WTC11 (cell line): ENCODE data around the gene OGDH. TPM values are rescaled to one million over a fixed set of nuclear protein-coding genes. Genes with fewer than 3 reads are reported as not detected.

Source experiments
- ATAC-seq: fragments of 200-7000 bp; cut with Tn5 transposase; 2 replicates; pipeline ENCODE4 v1.10.0; 2021; ENCODE audit warnings: mild to moderate bottlenecking, moderate library complexity
- CTCF ChIA-PET: fragments of 300-600 bp; sonication (Branson Sonifier 250); formaldehyde crosslinking; loops from one replicate; lab custom pipeline; 2021; ENCODE audit warnings: antibody characterized with exemption; lab: Charles Lee
- POLR2A ChIA-PET: fragments of 350-600 bp; sonication (Branson Sonifier 250); formaldehyde crosslinking; loops from one replicate; lab custom pipeline; 2021; ENCODE audit warnings: antibody characterized with exemption; lab: Charles Lee
- DNase-seq: peaks from one replicate; pipeline ENCODE4 v3.0.0; 2021; ENCODE audit warnings: low spot score
- H3K27ac Mint-ChIP-seq: 2 replicates; pipeline ENCODE4 v1.8.0; 2021; ENCODE audit warnings: mixed read lengths
- H3K27me3 Mint-ChIP-seq: 2 replicates; pipeline ENCODE4 v1.8.0; 2021; ENCODE audit warnings: low read depth, mild to moderate bottlenecking, moderate library complexity, mixed read lengths
- H3K36me3 Mint-ChIP-seq: 2 replicates; pipeline ENCODE4 v1.8.0; 2021; ENCODE audit warnings: mixed read lengths
- H3K4me1 Mint-ChIP-seq: 2 replicates; pipeline ENCODE4 v1.8.0; 2022; ENCODE audit warnings: mixed read lengths
- H3K4me3 Mint-ChIP-seq: 2 replicates; pipeline ENCODE4 v1.8.0; 2021; ENCODE audit warnings: mild to moderate bottlenecking, moderate library complexity, mixed read lengths
- H3K9me3 Mint-ChIP-seq: 2 replicates; pipeline ENCODE4 v1.8.0; 2021; ENCODE audit warnings: mixed read lengths
- CREB1 ChIP-seq: sonication (generic); formaldehyde crosslinking; IDR thresholded peaks from 2 replicates; pipeline ENCODE4 v1.8.0; 2023; ENCODE audit warnings: mild to moderate bottlenecking, missing genetic modification reagents
- ESRRA ChIP-seq: sonication (generic); formaldehyde crosslinking; IDR thresholded peaks from 2 replicates; pipeline ENCODE4 v1.8.1; 2022; ENCODE audit warnings: mild to moderate bottlenecking, missing genetic modification reagents, borderline replicate concordance
- ETV6 ChIP-seq: sonication (generic); formaldehyde crosslinking; IDR thresholded peaks from 2 replicates; pipeline ENCODE4 v1.8.1; 2022; ENCODE audit warnings: mild to moderate bottlenecking, missing genetic modification reagents
- FOXJ3 ChIP-seq: sonication (generic); formaldehyde crosslinking; IDR thresholded peaks from 2 replicates; pipeline ENCODE4 v1.9.0; 2021; ENCODE audit warnings: missing genetic modification reagents, mild to moderate bottlenecking, borderline replicate concordance
- GRHL2 ChIP-seq: fragments of 250-450 bp; sonication (Bioruptor Pico); IDR thresholded peaks from 2 replicates; pipeline ENCODE4 v1.8.0; 2022; ENCODE audit warnings: mild to moderate bottlenecking, moderate library complexity; ENCODE audit not compliant: insufficient replicate concordance, severe bottlenecking
- JUN ChIP-seq: sonication (generic); formaldehyde crosslinking; IDR thresholded peaks from 2 replicates; pipeline ENCODE4 v1.8.0; 2023; ENCODE audit warnings: mild to moderate bottlenecking, missing genetic modification reagents
- RORB ChIP-seq: fragments of 250-450 bp; sonication (Bioruptor Pico); IDR thresholded peaks from 2 replicates; pipeline ENCODE4 v1.9.0; 2021; ENCODE audit warnings: mild to moderate bottlenecking
- ZNF121 ChIP-seq: sonication (generic); formaldehyde crosslinking; IDR thresholded peaks from 2 replicates; pipeline ENCODE4 v1.8.0; 2023; ENCODE audit warnings: missing genetic modification reagents
- ZNF138 ChIP-seq: sonication (generic); formaldehyde crosslinking; conservative IDR thresholded peaks from 2 replicates; pipeline ENCODE4 v1.8.1; 2022; ENCODE audit warnings: mild to moderate bottlenecking, moderate library complexity, missing genetic modification reagents
- ZNF232 ChIP-seq: sonication (generic); formaldehyde crosslinking; IDR thresholded peaks from 2 replicates; pipeline ENCODE4 v1.8.0; 2022; ENCODE audit warnings: mild to moderate bottlenecking, missing genetic modification reagents
- ZNF671 ChIP-seq: fragments of 250-450 bp; sonication (Bioruptor Pico); IDR thresholded peaks from 2 replicates; pipeline ENCODE4 v1.8.0; 2021; ENCODE audit warnings: mild to moderate bottlenecking
- total RNA-seq: library from RNA; stranded (reverse); gene quantifications from 3 replicates; pipeline ENCODE4 v1.2.3, GENCODE V29; 2021
- TF ChIP-seq, protein P1 (sequence below): sonication (generic); formaldehyde crosslinking; IDR thresholded peaks from 2 replicates; pipeline ENCODE4 v1.8.1; 2023; ENCODE audit warnings: mild to moderate bottlenecking, missing genetic modification reagents, borderline replicate concordance
- TF ChIP-seq, protein P2 (sequence below): sonication (generic); formaldehyde crosslinking; IDR thresholded peaks from 2 replicates; pipeline ENCODE4 v1.8.1; 2022; ENCODE audit warnings: mild to moderate bottlenecking, missing genetic modification reagents, moderate library complexity, borderline replicate concordance
- TF ChIP-seq, protein P3 (sequence below): sonication (generic); formaldehyde crosslinking; IDR thresholded peaks from 2 replicates; pipeline ENCODE4 v1.8.0; 2023; ENCODE audit warnings: missing genetic modification reagents
- TF ChIP-seq, protein P4 (sequence below): fragments of 250-450 bp; sonication (Bioruptor Pico); conservative IDR thresholded peaks from 2 replicates; pipeline ENCODE4 v1.9.0; 2021; ENCODE audit warnings: mild to moderate bottlenecking
- TF ChIP-seq, protein P5 (sequence below): fragments of 200-600 bp; IDR thresholded peaks from 2 replicates; pipeline ENCODE4 v1.8.0; 2022; ENCODE audit warnings: antibody characterized with exemption
- TF ChIP-seq, protein P6 (sequence below): sonication (generic); formaldehyde crosslinking; IDR thresholded peaks from 2 replicates; pipeline ENCODE4 v1.8.1; 2022; ENCODE audit warnings: low read depth, missing genetic modification reagents, borderline replicate concordance
- TF ChIP-seq, protein P7 (sequence below): fragments of 250-450 bp; sonication (Bioruptor Pico); IDR thresholded peaks from 2 replicates; pipeline ENCODE4 v1.9.0; 2021; ENCODE audit warnings: moderate library complexity, mild to moderate bottlenecking, inconsistent platforms, borderline replicate concordance
- TF ChIP-seq, protein P8 (sequence below): sonication (generic); formaldehyde crosslinking; IDR thresholded peaks from 2 replicates; pipeline ENCODE4 v1.8.0; 2022; ENCODE audit warnings: mild to moderate bottlenecking, missing genetic modification reagents

The OGDH gene
- total RNA-seq, 1 experiment from 2014 or later, result 79.6 TPM

GRCh38 chr7:44652535-44652934 lies 46.1 kb downstream of the OGDH start:
- ChIA-PET CTCF (no interaction called here), POLR2A (no interaction called here)
- Mint-ChIP-seq H3K4me1 (no peaks in the 10 kb centered on the region), H3K27me3 (no peaks in the 10 kb centered on the region), H3K4me3 (no peak overlapping the region), H3K36me3 (peaks cover 35% of the 10 kb centered on the region), H3K9me3 (peaks cover 7% of the 10 kb centered on the region), H3K27ac (0 out of 2 replicates have a peak overlapping the region, but pooled peaks have one; percentile 27)
- ATAC-seq, result no peak
- no peak for TF ChIP-seq RORB (CRISPR knock-in tag)
- no peak for DNase-seq

GRCh38 chr7:44654255-44654796 lies 47.9 kb downstream of the OGDH start:
- Mint-ChIP-seq H3K9me3 (peaks cover 22% of the 10 kb centered on the region), H3K4me3 (no peak overlapping the region), H3K36me3 (peaks cover 43% of the 10 kb centered on the region), H3K4me1 (no peaks in the 10 kb centered on the region), H3K27ac (peak overlapping the region; percentile 53; the same call in 1 of the 2 replicates), H3K27me3 (no peaks in the 10 kb centered on the region)
- no peak for DNase-seq
- TF ChIP-seq, protein P1, sequence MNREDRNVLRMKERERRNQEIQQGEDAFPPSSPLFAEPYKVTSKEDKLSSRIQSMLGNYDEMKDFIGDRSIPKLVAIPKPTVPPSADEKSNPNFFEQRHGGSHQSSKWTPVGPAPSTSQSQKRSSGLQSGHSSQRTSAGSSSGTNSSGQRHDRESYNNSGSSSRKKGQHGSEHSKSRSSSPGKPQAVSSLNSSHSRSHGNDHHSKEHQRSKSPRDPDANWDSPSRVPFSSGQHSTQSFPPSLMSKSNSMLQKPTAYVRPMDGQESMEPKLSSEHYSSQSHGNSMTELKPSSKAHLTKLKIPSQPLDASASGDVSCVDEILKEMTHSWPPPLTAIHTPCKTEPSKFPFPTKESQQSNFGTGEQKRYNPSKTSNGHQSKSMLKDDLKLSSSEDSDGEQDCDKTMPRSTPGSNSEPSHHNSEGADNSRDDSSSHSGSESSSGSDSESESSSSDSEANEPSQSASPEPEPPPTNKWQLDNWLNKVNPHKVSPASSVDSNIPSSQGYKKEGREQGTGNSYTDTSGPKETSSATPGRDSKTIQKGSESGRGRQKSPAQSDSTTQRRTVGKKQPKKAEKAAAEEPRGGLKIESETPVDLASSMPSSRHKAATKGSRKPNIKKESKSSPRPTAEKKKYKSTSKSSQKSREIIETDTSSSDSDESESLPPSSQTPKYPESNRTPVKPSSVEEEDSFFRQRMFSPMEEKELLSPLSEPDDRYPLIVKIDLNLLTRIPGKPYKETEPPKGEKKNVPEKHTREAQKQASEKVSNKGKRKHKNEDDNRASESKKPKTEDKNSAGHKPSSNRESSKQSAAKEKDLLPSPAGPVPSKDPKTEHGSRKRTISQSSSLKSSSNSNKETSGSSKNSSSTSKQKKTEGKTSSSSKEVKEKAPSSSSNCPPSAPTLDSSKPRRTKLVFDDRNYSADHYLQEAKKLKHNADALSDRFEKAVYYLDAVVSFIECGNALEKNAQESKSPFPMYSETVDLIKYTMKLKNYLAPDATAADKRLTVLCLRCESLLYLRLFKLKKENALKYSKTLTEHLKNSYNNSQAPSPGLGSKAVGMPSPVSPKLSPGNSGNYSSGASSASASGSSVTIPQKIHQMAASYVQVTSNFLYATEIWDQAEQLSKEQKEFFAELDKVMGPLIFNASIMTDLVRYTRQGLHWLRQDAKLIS (CRISPR knock-in tag), result no peak
- no peak for TF ChIP-seq ESRRA (CRISPR knock-in tag)
- TF ChIP-seq, protein P2, sequence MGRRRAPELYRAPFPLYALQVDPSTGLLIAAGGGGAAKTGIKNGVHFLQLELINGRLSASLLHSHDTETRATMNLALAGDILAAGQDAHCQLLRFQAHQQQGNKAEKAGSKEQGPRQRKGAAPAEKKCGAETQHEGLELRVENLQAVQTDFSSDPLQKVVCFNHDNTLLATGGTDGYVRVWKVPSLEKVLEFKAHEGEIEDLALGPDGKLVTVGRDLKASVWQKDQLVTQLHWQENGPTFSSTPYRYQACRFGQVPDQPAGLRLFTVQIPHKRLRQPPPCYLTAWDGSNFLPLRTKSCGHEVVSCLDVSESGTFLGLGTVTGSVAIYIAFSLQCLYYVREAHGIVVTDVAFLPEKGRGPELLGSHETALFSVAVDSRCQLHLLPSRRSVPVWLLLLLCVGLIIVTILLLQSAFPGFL (CRISPR knock-in tag), result no peak
- TF ChIP-seq, protein P3, sequence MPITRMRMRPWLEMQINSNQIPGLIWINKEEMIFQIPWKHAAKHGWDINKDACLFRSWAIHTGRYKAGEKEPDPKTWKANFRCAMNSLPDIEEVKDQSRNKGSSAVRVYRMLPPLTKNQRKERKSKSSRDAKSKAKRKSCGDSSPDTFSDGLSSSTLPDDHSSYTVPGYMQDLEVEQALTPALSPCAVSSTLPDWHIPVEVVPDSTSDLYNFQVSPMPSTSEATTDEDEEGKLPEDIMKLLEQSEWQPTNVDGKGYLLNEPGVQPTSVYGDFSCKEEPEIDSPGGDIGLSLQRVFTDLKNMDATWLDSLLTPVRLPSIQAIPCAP, result no peak
- TF ChIP-seq, protein P4, sequence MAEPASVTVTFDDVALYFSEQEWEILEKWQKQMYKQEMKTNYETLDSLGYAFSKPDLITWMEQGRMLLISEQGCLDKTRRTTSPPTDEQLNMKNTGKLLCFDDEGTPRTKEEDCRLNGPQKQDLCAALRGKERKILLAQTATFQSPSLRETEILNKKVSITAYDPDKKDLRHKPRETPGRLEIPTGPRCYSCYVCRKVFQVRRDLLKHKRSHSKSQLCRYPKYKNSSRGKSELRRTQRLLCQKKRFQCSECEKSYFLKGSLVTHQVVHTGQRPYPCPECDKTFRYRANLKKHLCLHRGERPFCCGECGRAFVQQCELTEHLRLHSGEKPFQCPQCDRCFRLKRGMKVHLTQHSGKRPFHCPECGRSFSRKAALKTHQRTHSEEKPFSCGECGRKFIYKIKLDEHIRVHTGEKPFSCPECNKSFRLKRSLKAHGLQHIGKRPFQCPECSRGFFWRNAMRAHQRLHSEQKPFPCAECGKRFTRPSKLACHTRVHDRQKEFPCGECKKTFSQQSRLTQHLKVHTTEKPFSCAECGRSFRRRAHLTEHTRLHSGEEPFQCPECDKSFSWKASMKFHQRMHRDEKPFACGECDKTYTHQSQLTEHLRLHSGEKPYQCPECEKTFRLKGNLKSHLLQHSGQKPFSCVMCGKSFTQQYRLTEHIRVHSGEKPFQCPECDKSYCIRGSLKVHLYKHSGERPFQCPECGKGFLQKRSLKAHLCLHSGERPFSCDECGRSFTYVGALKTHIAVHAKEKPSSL, result no peak
- TF ChIP-seq ETV6, result no peak
- TF ChIP-seq, protein P5, sequence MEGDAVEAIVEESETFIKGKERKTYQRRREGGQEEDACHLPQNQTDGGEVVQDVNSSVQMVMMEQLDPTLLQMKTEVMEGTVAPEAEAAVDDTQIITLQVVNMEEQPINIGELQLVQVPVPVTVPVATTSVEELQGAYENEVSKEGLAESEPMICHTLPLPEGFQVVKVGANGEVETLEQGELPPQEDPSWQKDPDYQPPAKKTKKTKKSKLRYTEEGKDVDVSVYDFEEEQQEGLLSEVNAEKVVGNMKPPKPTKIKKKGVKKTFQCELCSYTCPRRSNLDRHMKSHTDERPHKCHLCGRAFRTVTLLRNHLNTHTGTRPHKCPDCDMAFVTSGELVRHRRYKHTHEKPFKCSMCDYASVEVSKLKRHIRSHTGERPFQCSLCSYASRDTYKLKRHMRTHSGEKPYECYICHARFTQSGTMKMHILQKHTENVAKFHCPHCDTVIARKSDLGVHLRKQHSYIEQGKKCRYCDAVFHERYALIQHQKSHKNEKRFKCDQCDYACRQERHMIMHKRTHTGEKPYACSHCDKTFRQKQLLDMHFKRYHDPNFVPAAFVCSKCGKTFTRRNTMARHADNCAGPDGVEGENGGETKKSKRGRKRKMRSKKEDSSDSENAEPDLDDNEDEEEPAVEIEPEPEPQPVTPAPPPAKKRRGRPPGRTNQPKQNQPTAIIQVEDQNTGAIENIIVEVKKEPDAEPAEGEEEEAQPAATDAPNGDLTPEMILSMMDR, result no peak
- TF ChIP-seq FOXJ3 (CRISPR knock-in tag), result no peak
- TF ChIP-seq, protein P6, sequence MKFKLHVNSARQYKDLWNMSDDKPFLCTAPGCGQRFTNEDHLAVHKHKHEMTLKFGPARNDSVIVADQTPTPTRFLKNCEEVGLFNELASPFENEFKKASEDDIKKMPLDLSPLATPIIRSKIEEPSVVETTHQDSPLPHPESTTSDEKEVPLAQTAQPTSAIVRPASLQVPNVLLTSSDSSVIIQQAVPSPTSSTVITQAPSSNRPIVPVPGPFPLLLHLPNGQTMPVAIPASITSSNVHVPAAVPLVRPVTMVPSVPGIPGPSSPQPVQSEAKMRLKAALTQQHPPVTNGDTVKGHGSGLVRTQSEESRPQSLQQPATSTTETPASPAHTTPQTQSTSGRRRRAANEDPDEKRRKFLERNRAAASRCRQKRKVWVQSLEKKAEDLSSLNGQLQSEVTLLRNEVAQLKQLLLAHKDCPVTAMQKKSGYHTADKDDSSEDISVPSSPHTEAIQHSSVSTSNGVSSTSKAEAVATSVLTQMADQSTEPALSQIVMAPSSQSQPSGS, result no peak
- no peak for TF ChIP-seq CREB1 (CRISPR knock-in tag)
- TF ChIP-seq ZNF232, result no peak
- TF ChIP-seq, protein P7, sequence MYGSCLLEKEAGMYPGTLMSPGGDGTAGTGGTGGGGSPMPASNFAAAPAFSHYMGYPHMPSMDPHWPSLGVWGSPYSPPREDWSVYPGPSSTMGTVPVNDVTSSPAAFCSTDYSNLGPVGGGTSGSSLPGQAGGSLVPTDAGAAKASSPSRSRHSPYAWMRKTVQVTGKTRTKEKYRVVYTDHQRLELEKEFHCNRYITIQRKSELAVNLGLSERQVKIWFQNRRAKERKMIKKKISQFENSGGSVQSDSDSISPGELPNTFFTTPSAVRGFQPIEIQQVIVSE (CRISPR knock-in tag), result no peak
- TF ChIP-seq JUN (CRISPR knock-in tag), result no peak
- TF ChIP-seq, protein P8, sequence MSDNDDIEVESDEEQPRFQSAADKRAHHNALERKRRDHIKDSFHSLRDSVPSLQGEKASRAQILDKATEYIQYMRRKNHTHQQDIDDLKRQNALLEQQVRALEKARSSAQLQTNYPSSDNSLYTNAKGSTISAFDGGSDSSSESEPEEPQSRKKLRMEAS (CRISPR knock-in tag), result no peak
- no peak for TF ChIP-seq GRHL2
- no peak for TF ChIP-seq ZNF671 (CRISPR knock-in tag)
- TF ChIP-seq ZNF121 (CRISPR knock-in tag), result no peak
- TF ChIP-seq ZNF138 (CRISPR knock-in tag), result no peak
- ATAC-seq, result no peak
- POLR2A ChIA-PET, result no interaction called here
- CTCF ChIA-PET, result no interaction called here
